Superior temporal gyrus (tissue), 1 donor: Measurements from ENCODE around the gene FAM83F.
"Not testable (repeated sequence)": the region's sequence is repeated elsewhere in the genome, so short reads cannot be mapped to it uniquely, and the experiment has no call there.

ENCODE experiments used
- DNase-seq: peaks from one replicate; pipeline ENCODE4 v3.0.0-alpha.2; 2016; ENCODE audit errors: extremely low spot score

Gene FAM83F

DNA sequence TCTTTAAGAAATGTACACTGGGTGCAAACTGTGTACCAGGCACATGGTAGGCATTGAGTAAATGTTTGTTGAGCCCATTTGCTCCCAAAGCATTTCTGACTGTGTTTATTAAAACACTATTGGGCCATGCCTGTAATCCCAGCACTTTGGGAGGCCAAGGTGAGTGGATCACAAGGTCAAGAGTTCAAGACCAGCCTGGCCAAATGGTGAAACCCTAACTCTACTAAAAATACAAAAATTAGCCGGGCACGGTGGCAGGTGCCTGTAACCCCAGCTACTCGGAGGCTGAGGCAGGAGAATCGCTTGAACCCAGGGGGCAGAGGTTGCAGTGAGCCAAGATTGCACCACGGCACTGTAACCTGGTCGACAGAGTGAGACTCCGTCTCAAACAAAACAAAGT, 1.9 kb upstream of the FAM83F start:
- not testable (repeated sequence) for DNase-seq

DNA sequence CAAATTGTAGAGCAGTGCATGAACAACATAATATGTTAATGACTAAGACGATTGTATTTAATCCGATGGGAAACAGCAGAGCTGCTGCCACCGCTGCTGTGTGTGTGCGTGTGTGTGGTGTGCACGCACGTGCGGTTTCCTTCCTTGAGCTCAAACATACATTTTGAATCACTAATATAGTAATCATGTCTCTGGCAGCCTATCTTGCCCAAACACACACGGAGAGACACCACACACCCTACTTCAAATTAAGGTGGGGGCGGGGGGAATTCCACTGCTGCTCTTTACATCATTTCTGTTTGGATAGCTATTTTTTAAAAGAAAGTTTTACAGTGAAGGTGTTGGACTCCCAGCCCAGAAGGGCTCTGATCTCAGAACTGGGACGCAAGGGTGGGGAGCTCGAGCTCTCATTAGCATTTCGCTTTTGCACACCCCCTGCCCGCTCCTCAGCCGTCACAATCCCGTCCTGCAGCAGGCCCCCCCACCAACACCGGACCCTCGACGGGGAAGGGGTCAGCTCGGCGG, 651 bp upstream of the FAM83F start:
- DNase-seq = no peak

DNA sequence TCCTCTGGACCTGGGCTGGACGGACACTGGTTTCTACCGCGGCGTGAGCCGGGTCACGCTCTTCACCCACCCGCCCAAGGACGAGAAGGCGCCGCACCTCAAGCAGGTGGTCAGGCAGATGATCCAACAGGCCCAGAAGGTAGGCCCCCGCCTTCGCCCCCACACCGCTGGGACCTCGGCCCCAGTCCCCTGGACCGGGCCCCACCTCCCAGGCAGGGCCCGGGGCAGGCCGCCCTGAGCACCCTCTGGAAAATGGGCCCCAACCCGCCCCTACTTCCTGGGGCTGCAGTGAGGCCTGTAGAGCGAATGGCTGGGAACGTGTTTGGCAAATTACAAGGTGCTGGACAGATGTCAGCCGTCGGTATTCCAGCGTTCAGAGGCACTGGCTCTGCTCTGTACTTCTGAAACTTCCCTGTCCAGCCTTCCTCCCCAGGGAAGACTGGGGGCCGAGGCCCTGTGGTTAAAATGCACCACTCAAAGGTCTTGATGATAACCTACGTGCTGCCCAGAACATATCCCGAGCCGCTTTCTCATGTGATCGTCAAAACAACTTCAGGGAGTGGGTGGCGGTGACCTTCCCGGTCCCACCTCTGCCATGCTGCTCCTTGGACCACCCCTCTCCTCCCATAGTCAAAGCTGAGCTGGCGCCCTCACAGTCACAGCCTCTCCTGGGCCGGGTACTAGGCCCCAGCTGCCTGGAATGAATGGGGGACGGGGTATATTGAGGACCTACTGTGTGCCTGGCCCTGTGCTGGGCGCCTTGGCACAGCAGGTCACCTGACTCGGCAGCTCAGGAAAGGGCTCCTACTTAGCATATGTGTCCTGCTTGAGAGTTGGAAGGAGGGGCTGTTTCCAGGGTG, 869 bp downstream of the FAM83F start:
- no peak for DNase-seq

DNA sequence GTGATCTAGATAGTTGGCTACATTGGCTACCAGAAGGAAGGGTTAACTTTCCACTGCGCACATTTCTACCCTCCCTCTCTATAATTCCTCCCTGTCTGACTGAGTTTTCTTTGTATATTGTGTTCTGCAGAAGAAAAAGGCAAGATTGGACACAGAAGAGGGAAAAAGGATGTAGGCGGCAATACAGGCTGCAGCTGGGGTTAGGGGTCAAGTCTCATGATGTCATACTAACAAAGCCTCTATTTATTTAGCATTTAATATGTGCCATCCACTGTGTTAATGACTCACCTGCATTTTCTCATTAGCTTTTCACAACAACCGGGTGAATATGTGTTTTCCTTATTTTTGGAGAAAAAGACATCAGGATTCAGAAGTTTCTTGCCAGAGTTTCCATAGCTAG, 2.0 kb downstream of the FAM83F start:
- no peak for DNase-seq

DNA sequence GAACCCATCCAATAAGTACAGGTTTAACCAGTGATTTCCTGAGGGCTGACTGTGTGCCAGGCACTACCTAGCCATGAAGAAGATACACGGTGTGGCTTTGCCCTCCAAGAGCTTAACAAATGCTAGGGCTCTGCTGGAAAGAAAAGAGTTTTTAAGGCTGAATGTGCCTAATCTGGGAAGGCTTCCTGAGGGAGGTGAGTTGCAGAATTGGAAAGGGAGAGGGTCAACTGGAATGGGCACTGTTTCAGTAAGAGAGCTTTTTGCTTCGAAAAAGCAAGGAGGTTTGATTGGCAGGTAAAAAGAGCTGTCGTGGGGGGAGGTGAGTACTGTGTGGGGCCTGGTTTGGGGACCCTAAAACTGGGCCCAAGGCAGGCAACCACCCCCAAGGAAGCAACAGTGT, 2.7 kb downstream of the FAM83F start:
- DNase-seq = no peak

DNA sequence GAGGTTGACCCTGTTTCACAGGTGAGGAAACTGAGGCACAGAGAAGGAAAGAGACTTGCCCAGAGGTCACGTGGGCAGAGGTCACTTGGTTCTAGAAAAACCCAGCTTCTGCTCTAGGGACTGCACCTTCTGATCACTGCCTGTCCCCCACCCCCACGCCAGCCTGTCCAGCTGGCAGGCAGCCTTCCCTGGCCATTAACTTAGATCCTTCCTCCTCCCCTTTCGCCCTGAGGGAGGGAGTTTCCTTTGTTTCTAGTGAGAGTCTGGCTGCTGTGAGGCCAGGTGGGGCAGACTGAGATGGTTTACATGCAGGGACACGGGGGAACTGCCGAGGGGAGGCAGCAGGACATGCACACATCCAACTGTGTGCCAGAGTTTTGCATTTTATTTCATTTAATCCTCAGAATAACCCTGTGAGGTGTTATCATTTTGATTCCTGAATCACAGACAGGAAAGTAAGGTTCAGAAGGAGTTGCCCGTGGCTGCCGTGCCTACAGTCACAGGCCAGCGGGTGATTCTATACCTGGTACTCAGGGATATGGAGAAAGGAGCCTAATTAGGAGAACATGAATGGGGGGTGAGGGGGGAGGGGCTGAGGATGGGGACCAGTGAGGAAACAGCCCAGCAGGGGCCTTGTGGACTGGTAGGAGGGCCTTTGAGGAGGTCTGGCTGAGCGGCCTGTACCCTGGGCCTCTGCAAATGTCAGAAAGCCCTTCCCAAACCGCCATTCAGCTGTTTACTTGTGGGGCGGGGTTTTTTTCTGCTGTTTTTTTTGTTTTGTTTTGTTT, 3.4 kb downstream of the FAM83F start:
- no peak for DNase-seq

DNA sequence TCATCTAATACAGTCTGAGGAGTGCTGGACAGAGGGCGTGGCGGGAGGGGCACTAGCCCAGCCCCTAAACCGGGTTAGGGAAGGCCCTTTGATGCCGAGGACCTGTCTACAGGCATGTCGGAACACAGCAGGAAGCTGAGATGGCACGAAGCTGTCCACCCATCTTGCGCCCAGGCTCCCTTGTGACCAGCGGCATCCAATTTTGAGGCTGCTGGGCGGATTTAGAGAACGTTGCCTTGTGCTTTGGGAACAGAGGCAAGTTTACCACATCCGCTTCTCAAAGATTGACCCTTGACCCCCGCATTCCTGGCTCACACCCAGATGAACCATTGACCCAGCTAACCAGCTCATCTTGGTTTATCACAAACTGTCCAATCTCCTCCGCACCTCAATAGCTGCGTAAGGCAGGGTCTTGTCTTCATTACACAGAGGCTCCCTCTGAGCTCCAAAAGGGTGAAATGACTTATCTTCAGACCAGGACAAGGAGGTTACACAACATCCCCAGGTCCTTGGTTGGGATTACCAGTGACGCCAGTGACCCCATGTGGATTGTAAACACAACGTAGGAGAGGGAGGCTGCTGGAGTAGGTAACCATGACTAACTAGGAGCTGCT, 4.5 kb downstream of the FAM83F start:
- no peak for DNase-seq

DNA sequence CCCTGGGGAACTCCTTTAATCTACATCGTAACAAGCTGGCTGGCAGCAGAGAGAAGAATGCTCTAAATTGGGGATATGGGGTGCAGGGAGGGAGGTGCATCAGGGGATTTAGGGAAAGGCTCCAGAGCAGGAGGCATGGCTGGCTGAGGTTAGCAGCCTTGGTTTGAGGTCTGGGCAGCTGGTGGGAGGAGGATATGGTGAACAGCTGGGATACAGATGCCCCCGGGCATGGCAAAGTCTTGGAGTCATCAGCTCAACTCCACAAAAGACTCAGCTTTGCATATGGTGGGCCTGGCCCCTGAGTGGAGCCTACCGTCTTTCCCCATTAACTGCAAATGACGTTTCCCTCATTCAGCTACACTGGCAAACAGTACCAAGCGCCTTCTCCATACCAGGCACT, 5.4 kb downstream of the FAM83F start:
- DNase-seq = no peak

DNA sequence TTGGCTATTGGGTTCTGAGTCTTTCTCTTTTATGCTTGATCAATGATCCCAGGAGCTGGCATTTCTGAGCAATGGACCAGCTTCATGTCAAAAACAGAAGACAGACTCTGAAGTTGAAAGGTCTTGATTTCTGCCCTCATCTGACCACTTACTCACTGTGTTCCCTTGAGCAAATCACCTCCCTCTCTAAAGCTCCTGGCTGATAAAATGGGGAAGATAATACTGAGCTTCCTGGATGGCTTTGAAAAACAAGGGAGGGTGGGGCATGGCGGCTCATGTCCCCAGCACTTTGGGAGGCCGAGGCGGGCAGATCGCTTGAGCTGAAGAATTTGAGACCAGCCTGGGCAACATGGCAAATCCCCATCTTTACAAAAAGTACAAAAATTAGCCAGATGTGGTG, 6.4 kb downstream of the FAM83F start:
- DNase-seq = no peak

DNA sequence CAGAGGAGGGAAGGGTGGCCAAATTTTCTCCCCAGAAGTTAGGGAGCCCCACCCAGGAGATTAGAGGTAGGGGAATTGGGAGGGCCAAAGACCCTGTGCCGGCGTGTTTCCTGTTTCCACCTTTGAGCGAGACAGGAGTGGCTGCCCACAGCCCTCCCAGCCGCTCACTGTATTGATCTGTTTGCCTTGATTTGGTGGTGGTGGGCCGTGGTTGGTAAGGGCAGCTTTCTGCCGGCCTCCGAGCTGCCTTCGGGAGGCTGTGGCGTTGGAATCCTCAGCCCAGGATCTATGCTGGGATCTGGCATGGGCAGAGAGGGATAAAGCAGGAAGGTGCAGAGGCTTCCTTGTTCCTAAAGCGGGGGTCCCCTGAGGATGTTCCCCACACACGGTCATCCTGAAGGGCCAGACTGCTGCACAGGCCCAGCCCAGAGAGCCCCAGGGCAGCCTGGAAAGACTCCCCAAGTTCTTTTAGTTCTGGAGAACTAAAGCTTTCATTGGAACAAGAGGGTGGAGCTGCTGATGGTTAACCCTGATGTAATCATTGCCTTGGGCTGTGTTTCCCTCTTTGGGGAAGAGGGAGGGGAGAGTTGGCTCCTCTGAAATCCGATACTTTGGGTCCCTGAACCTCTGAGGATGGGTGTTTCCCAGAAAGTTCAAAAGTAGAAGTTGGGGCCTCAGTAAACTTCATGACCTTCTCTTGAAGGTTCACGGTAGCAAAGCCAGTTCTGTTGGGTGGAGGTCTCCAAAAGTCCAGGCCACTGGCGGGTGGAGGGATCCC, 7.2 kb downstream of the FAM83F start:
- no peak for DNase-seq

DNA sequence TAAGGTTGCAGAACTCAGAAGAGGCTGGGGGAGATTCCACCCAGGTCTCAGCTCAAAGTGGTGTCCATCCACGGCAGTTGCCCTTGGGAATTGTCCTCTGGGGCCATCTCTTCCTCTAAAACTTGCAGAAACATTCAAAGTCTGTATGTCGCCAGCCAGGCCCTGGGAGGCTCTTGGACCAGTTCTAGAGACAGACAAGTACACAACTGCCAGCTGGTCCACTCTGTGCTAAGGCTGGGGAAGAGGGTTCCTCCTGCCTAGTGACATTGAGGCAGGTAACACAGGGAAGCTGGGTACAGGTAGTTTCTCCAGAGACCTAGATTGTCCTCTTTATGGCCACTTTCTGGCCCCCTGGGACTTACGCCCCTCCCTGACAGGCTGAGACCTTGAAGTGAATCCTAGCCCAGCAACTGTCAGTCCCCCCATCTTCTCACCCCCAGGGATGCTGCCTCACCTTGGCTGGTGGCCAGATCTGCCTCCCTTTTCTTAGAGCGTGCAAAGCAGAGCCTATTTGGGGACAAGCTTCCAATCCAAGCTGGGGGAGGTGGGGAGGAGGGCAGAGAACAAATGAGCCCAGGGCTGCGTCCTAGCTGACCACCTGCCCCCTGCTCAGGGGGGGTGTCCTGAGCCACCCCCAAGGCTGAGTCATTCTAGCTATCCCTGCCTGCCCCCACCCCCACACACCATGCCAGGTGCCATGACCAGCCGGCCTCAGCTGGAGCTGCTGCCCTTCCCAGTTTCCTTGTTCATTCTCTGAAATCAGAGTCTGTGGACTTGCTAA, 8.4 kb downstream of the FAM83F start:
- DNase-seq = no peak

DNA sequence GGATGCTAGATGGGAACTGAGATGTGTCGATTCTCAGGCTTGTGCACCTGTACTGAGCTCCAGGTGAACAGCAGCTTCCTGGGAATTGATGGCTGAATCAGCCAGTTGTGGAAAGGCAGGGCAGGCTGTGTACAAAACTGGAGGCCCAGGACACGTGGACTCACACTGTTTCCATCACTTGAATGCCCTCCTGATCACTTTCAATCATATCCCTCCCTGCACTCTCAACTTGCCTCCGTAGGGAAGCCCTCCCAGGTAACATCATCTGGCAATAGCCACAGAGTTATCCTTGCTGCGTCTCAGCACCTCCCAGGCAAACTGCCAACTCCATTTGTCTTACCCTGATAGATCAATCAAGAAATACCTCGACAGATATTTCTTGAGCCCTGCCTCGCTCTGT, 10.1 kb downstream of the FAM83F start:
- no peak for DNase-seq

DNA sequence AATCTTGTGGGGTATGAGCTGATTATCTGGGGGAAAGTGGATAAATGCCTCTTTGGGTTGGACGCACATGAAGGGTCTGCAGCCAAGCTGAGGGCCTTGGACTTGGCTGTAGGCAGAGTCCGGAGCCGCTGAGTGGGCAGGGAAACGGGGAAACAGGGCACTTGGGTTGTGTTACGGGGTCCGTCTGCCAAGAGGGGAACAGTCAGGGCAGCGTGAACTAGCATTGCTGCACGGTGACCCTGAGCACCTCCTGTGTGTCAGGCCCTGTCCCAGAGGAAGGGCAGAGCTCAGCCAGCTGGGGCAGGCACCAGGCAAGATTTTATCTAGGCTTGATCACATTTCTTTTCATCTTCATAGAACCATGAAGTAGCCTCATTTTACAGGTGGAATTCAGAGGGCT, 11.9 kb downstream of the FAM83F start:
- no peak for DNase-seq

DNA sequence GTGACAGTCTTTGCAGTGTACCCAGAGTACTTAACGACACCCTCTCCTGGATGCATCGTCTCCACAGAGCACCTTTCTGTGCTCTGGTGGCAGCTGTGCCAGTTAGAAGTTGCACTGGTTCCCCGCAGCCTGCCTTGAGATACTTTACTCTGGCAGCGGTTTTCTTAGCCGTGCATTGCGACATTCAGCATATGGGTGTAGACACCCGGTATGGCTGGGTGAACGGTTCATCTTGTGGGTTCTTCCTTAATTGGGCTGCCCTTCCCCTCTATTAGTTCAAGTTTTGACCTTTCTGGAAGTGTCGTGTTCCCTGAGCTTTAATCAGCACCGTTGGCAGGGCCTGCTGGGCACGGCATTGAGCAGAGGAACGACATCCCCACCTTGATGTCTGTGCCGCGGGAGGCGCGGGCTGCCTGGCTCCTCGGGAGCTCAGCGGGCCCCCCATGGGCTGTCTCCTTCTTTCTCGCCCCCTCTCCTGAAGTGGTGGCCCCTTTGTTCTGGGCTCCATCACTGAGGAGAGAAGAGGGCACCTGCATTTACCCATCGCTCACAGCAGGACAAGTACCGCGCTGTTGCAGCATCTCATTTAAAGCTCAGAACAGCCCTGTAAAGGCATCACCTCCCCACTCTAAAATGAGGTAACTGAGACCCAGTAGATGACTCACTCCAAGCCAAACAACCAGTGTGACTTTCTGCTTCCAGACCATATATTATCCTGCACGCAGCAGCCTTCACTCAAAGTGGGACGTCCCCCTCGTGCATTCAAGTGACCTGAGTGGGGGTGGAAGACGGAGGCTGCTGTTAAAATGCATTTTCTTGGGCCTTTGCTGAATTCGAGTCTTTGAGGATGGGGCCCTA, 13.3 kb downstream of the FAM83F start:
- no peak for DNase-seq

DNA sequence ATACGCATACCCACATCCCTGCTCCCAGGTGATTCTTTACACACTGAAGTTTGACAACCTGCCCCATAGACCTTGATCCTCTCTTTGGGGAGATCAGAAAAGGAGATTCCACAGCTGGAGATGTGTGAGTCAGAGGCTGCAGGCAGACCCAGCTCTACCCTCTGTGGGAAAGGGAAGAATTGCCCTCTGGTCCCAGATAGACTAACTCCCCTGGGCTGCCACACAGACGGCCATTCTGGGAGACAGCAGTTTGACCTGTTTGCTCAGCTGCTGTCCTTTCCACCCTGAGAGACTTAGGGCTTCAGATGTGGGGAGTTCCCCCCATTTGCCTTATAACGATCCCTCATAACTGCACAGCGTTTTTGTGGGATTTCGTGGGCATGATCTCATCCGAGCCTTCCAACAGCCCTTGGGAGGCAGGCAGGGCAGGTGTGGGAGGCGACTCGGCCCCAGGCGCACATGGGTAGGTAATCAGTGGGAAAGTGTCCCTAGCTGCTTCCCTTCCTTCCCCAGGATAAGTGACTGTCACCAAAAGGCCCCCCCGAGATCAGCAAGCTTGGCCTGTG, 14.1 kb downstream of the FAM83F start:
- no peak for DNase-seq

DNA sequence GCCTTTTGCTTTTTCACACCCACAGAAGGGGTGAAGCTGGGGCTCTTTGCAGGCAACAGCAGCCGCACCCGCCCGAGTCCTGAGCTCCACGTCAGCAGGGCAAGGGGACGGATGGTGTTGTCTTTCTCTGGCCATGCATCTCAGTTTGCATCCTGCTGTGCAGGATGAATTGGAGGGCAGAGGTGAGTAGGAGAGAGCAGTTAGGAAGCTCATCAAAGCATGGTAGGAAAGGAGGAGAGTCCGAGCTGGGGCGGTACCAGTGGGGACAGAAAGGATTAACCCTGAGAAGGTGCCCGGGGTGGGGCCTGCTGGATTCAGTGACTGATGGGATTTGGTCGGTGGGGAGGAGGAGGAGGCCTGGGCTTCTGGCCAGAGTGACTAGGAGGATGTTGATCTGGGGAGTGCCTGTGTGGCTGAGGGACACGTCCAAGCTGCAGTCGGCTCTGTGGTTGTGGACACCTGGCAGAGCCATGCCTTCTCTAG, 14.6 kb downstream of the FAM83F start:
- no peak for DNase-seq

DNA sequence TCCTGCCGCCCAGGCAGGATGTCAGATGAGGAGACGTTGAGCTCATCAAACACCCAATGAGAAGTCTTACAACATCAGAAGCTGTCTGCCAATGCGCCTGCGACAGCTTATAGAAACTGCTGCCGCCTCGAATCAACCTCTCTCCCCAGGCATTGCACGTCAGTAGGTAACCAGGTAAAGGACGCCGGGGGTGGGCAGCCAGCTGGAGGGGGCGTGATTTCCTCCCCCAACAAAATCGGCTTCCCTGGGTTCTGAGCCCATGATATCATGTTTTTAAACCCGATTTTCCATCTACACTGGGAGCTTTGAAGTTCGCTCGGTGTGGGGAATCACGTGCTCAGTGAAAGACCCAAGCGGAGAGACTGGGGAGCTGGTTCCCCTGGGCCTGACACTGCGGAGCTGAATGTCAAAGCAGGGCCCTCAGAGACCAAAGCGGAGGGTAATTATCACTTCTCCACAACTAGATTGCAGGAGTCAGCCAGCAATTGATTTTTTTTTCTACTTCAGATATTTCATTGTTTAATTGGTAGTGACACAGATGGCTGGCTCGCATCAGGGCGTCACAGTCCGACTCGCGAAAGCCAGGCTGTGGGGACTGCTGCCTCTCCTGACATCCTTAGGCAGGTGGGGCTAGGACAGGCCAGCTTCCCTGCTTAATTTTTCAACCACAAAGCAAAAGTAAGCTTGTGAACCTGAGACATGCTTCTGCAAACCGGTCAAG, 15.4 kb downstream of the FAM83F start:
- DNase-seq = no peak

DNA sequence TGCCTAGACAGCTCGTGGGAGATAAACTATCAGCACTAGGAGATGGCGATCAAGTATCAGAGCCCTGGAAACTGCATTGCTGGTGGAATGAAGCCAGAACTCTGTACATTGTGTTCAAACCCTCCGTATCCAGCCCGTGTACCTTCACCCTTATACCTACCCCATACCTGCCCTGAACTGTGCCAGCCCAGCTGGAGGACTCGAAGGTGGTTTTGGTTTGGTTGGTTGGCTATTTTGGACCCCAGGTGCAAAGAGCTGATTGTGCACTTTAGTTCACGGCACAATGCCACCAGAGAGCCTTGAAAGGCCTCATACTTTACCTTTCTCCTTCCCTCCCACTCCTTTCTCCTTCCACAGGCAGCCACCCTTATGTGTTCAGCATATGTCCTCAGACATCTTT, 16.0 kb downstream of the FAM83F start:
- DNase-seq = no peak
